Body of pancreas (tissue), 4 donors: ENCODE data around the gene ACTR5.

ENCODE experiments used
- CTCF ChIP-seq, 7 experiments: fragments of 450-650 bp in 4 of 7; fragments of 200-600 bp in 3 of 7; sonication (generic) in 3 of 7; IDR thresholded peaks; one replicate each; pipeline ENCODE4 v1.5.1; 2016 to 2019; ENCODE audit warnings: antibody characterized with exemption in 7 of 7
- POLR2A ChIP-seq, 3 donors: fragments of 450-650 bp; IDR thresholded peaks; one replicate each; pipeline ENCODE4 v1.6.1; 2016; ENCODE audit warnings: antibody characterized with exemption in 3 of 3, mild to moderate bottlenecking in 2 of 3

- TF ChIP-seq POLR2A (IDR thresholded peaks at IDR 0.05) (no peak), CTCF (IDR thresholded peaks at IDR 0.05) (no peak)
These were observed 58.8 kb downstream of the ACTR5 start for GRCh38 chr20:38806855-38807655.
